A673 (cell line): ENCODE data around the gene PDE4B.

Experiments
- CTCF ChIP-seq: fragments of 300-800, 200-600 bp; sonication (generic); conservative IDR thresholded peaks from 2 replicates; pipeline ENCODE4 v1.5.1; 2017; ENCODE audit warnings: low read depth, mild to moderate bottlenecking, antibody characterized with exemption, low read length, moderate library complexity, mixed read lengths
- EZH2 ChIP-seq: fragments of 200-600 bp; sonication (generic); IDR thresholded peaks from 2 replicates; pipeline ENCODE4 v1.6.1; 2017; ENCODE audit warnings: borderline replicate concordance, low read depth, mild to moderate bottlenecking, mixed read lengths, antibody characterized with exemption, low read length; ENCODE audit not compliant: poor library complexity, severe bottlenecking

GRCh38 chr1:66302815-66303214 lies 510.1 kb downstream of the PDE4B start:
- TF ChIP-seq CTCF (no peak), EZH2 (no peak)
